ENCODE results near the gene ADGRB3.
"Not testable (repeated sequence)": the region's sequence is repeated elsewhere in the genome, so short reads cannot be mapped to it uniquely, and the experiment has no call there.

The ADGRB3 gene

GRCh38 chr6:68978411-68978810 lies 343.3 kb downstream of the ADGRB3 start:
- Histone ChIP-seq H3K4me3 (no peak overlapping the region), H3K27ac (no peak overlapping the region)
- TF ChIP-seq CTCF (IDR thresholded peaks at IDR 0.05): no peak
- no peak for DNase-seq (ENCODE audit: low spot score)

- DNase-seq (ENCODE audit: low spot score); H3K4me3 ChIP-seq; H3K27ac ChIP-seq: not testable (repeated sequence)
Measured at GRCh38 chr6:68981668-68982067, 346.6 kb downstream of the ADGRB3 start.

- Histone ChIP-seq H3K27ac (no peak overlapping the region), H3K4me3 (no peak overlapping the region)
- no peak for DNase-seq (ENCODE audit: low spot score)
- TF ChIP-seq CTCF (IDR thresholded peaks at IDR 0.05): no peak
Measured at GRCh38 chr6:68988698-68989097, 353.6 kb downstream of the ADGRB3 start.

- no peak overlapping the region for H3K27ac ChIP-seq
- TF ChIP-seq CTCF (IDR thresholded peaks at IDR 0.05): no peak
- no peak for DNase-seq (ENCODE audit: low spot score)
- H3K4me3 ChIP-seq: no peak overlapping the region
Measured at GRCh38 chr6:68990317-68990716, 355.2 kb downstream of the ADGRB3 start.

GRCh38 chr6:68993911-68994310 lies 358.8 kb downstream of the ADGRB3 start:
- Histone ChIP-seq H3K4me3 (no peak overlapping the region), H3K27ac (no peak overlapping the region)
- DNase-seq (ENCODE audit: low spot score): no peak
- TF ChIP-seq CTCF (IDR thresholded peaks at IDR 0.05): no peak

GRCh38 chr6:68994521-68994920 lies 359.4 kb downstream of the ADGRB3 start:
- no peak for TF ChIP-seq CTCF (IDR thresholded peaks at IDR 0.05)
- DNase-seq (ENCODE audit: low spot score): no peak
- H3K4me3 ChIP-seq: no peak overlapping the region
- H3K27ac ChIP-seq: no peak overlapping the region

- no peak overlapping the region for H3K27ac ChIP-seq
- no peak for TF ChIP-seq CTCF (IDR thresholded peaks at IDR 0.05)
- DNase-seq (ENCODE audit: low spot score): no peak
- no peak overlapping the region for H3K4me3 ChIP-seq
Measured at GRCh38 chr6:69005199-69005598, 370.1 kb downstream of the ADGRB3 start.

GRCh38 chr6:69007781-69008180 lies 372.7 kb downstream of the ADGRB3 start:
- no peak for DNase-seq (ENCODE audit: low spot score)

More at GRCh38 chr6:69007781-69008180, 372.7 kb downstream of the ADGRB3 start:
- Histone ChIP-seq H3K27ac (no peak overlapping the region), H3K4me3 (no peak overlapping the region)
- TF ChIP-seq CTCF (IDR thresholded peaks at IDR 0.05): no peak

All from coronary artery (tissue), 2 donors.